Spleen (tissue), 11 donors: ENCODE results near the gene UIMC1. TPM values are rescaled to one million over a fixed set of nuclear protein-coding genes. Genes with fewer than 3 reads are reported as not detected.

Experiments used
- DNase-seq: peaks from one replicate; pipeline ENCODE4 v3.0.0-alpha.2; 2020
- H3K27ac ChIP-seq, 8 donors: fragments of 200-600 bp; sonication (generic) in 7 of 8; 1 replicate in 4 of 8; 2 replicates in 4 of 8; pipeline versions ENCODE4 v1.5.0 to v1.8.0; 2016 to 2021; ENCODE audit warnings: inconsistent platforms in 4 of 8, mild to moderate bottlenecking in 4 of 8, moderate library complexity in 1 of 8
- H3K27me3 ChIP-seq, 7 donors: fragments of 200-600 bp; sonication (generic) in 6 of 7; replicated peaks in 1 of 7; 1 replicate in 4 of 7; 2 replicates in 3 of 7; pipeline versions ENCODE4 v1.5.0 to v1.8.0; 2016 to 2021; ENCODE audit warnings: inconsistent platforms in 3 of 7, mild to moderate bottlenecking in 1 of 7
- H3K36me3 ChIP-seq, 6 donors: fragments of 200-600 bp; sonication (generic) in 5 of 6; 1 replicate in 4 of 6; 2 replicates in 2 of 6; pipeline versions ENCODE4 v1.5.0 to v1.8.0; 2016 to 2021; ENCODE audit warnings: inconsistent platforms in 2 of 6
- H3K4me1 ChIP-seq, 6 donors: fragments of 200-600 bp; sonication (generic) in 5 of 6; 1 replicate in 3 of 6; 2 replicates in 3 of 6; pipeline versions ENCODE4 v1.5.0 to v1.8.0; 2016 to 2021; ENCODE audit warnings: inconsistent platforms in 3 of 6
- H3K4me3 ChIP-seq, 8 donors: fragments of 200-600 bp; sonication (generic) in 7 of 8; 1 replicate in 4 of 8; 2 replicates in 4 of 8; pipeline versions ENCODE4 v1.5.0 to v1.8.0; 2016 to 2021; ENCODE audit warnings: inconsistent platforms in 4 of 8, mild to moderate bottlenecking in 4 of 8, moderate library complexity in 2 of 8
- H3K9me3 ChIP-seq, 8 donors: fragments of 200-600 bp; sonication (generic) in 7 of 8; 1 replicate in 4 of 8; 2 replicates in 4 of 8; pipeline versions ENCODE4 v1.5.0 to v1.8.0; 2016 to 2021; ENCODE audit warnings: inconsistent platforms in 4 of 8
- CTCF ChIP-seq, 11 experiments: fragments of 200-600 bp in 7 of 11; fragments of 450-650 bp in 4 of 11; sonication (generic) in 4 of 11; IDR thresholded peaks in 8 of 11; conservative IDR thresholded peaks in 3 of 11; 1 replicate in 7 of 11; 2 replicates in 4 of 11; pipeline versions ENCODE4 v1.4.0 to v1.8.0; 2016 to 2021; ENCODE audit warnings: antibody characterized with exemption in 11 of 11, inconsistent platforms in 4 of 11, mild to moderate bottlenecking in 1 of 11
- POLR2A ChIP-seq, 3 donors: fragments of 450-650 bp; IDR thresholded peaks; one replicate each; pipeline ENCODE4 v1.5.1; 2017; ENCODE audit warnings: antibody characterized with exemption in 3 of 3, mild to moderate bottlenecking in 1 of 3
- POLR2AphosphoS5 ChIP-seq, 3 donors: sonication (generic); formaldehyde crosslinking; IDR thresholded peaks; one replicate each; pipeline ENCODE4 v1.5.1; 2017; ENCODE audit warnings: antibody characterized with exemption in 3 of 3
- WGBS, 5 donors: extraction: QIAGEN DNeasy Blood & Tissue Kit in 3 of 5; methylation state at CpG; one replicate each; pipeline versions ENCODE4 v1.1.5 to v1.1.7; 2013 to 2018; 5-methylcytosine and 5-hydroxymethylcytosine counted together
- intact Hi-C: fragments of 100-400 bp; cut with DNase I; formaldehyde crosslinking; loops from one replicate; pipeline ENCODE4 v1.15.0; 2023; ENCODE audit warnings: low total_unique reads
- polyA plus RNA-seq, 3 donors: library from polyadenylated mRNA; stranded (reverse); fragments of 200-250 nt; gene quantifications; one replicate each; pipeline ENCODE4 v1.2.1, GENCODE V29; 2013
- total RNA-seq, 7 donors: library from RNA; depleted of rRNA in 3 of 7; stranded (reverse); fragments of >200 nt in 3 of 7; fragmentation: NEBNext Ultra II Directional in 4 of 7; extraction: Animal tissue kit (Norgen Biotek cat#: 25700) in 4 of 7; gene quantifications; one replicate each; pipeline versions ENCODE4 v1.1.0 to v1.2.1, GENCODE V29; 2016 to 2021
- donor health status: healthy with polysubstance abuse.
- donor health status: DM: no; HTN: no; CAD: no; lungs with moderate emphysema.
- donor health status: DM: no; HTN: no; CAD: no.
- donor health status: Bipolar disorder and iron deficiency.
- donor health status: healthy.
- donor health status: DM: no; HTN: no; CAD: no.
- donor health status: DM: yes; HTN: yes; CAD: no.

Gene UIMC1
- total and polyA plus RNA-seq, 10 donors, result 34.4 to 81.8 (median 53.8) TPM

DNA sequence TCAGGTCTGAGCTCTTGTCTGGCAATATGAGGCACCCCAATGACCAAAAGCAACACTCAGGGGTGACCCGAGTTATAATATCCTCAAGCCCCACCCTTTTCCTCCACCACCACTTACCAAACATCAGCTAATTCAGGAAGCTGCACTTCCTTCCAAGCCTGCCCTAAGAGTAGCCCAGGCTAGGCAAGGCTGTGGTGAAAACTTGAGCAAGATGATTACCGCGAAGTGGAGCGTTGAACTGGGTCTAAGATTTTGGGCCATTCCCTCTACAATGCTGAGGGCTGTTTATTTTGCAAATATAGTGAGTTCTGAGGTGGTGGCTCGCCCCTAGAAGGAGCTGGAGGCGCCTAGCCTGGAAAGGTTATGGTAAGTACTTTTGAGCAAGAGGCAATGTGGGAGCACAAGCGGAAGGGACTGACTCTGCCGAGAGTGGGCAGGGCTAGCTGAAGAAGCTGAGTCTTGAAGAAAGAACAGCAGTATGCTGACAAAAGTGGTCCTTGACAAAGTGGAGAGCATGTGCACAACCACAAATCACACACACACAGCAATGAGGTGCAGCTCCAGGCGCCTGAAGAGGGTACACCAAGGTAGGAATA lies 107.2 kb downstream of the UIMC1 start, which contains the start of gene HK3:
TSS of gene HK3 (minus strand) at position 51 of the 596 bp plus-strand sequence. CDS start 3,187 bp downstream, outside the sequence.
- no peak for TF ChIP-seq CTCF (IDR thresholded peaks at IDR 0.05 in 8 of 11, conservative IDR thresholded peaks at IDR 0.05 in 3 of 11)
- TF ChIP-seq POLR2AphosphoS5 (IDR thresholded peaks at IDR 0.05), result peak in 1 of 3 donors; percentile 83
- no peak for TF ChIP-seq POLR2A (IDR thresholded peaks at IDR 0.05)
- Histone ChIP-seq H3K36me3 (peaks cover under 1 to 28% (median 20%) of the 10 kb centered on the region in 6 donors), H3K4me1 (peaks cover 6 to 83% (median 32%) of the 10 kb centered on the region in 6 donors), H3K27me3 (no peaks in the 10 kb centered on the region), H3K4me3 (peak within 1 kb of the TSS; percentile 5 to 63 (median 32)), H3K9me3 (no peaks in the 10 kb centered on the region), H3K27ac (peak within 1 kb of the TSS in 7 of 8 donors; percentile 72 to 89 (median 85))
- 21 to 37% (median 24%) methylated on average over 9 of the region's 9 CpGs for WGBS, 5 donors
- intact Hi-C loops, result no loop called here
- no peak for DNase-seq

DNA sequence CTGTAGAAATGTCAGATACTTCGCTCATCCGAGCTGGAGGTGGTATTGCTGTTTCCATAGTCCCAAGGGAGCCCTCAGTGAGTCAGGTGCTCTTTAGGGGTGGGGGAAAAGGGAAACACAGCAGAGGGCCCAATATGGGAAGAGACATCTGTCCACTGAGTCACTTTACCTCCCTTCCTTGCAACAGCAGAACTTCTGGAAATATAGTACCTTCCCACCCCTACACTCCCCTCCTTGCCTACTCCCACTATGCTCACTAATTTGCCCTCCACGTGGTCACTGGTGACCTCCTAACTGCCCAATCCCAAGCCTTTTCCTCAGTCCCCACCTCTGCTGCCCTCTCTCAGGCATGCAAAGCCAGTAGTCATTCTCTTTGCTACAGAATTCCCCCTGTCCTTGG lies 109.3 kb downstream of the UIMC1 start:
- 63 to 73% (median 68%) methylated on average over 3 of the region's 3 CpGs for WGBS, 5 donors
- Histone ChIP-seq H3K9me3 (no peaks in the 10 kb centered on the region), H3K27me3 (peaks cover 0 to 7% (median 0%) of the 10 kb centered on the region in 7 donors), H3K4me3 (peak overlapping the region in 6 of 8 donors; percentile 28 to 63 (median 36)), H3K27ac (peak overlapping the region in 6 of 8 donors; percentile 51 to 89 (median 86)), H3K4me1 (peaks cover 6 to 89% (median 27%) of the 10 kb centered on the region in 6 donors), H3K36me3 (peaks cover 0 to 27% (median under 1%) of the 10 kb centered on the region in 6 donors)
- DNase-seq, result peak; percentile 36
- intact Hi-C loops, result no loop called here
- TF ChIP-seq POLR2A (IDR thresholded peaks at IDR 0.05) (no peak), POLR2AphosphoS5 (IDR thresholded peaks at IDR 0.05) (no peak), CTCF (IDR thresholded peaks at IDR 0.05 in 8 of 11, conservative IDR thresholded peaks at IDR 0.05 in 3 of 11) (no peak)

- peaks cover 0 to 30% (median 0%) of the 10 kb centered on the region in 6 donors for H3K36me3 ChIP-seq
- H3K4me3 ChIP-seq, result peak overlapping the region in 2 of 8 donors; percentile 39 to 63
- DNase-seq, result no peak
- 59 to 76% (median 63%) methylated on average over 4 of the region's 4 CpGs for WGBS, 5 donors
- H3K27ac ChIP-seq, result peak overlapping the region in 7 of 8 donors; percentile 64 to 89 (median 85)
- peaks cover 6 to 88% (median 24%) of the 10 kb centered on the region in 6 donors for H3K4me1 ChIP-seq
- TF ChIP-seq POLR2A (IDR thresholded peaks at IDR 0.05), result no peak
- TF ChIP-seq CTCF (IDR thresholded peaks at IDR 0.05 in 8 of 11, conservative IDR thresholded peaks at IDR 0.05 in 3 of 11), result no peak
- TF ChIP-seq POLR2AphosphoS5 (IDR thresholded peaks at IDR 0.05), result no peak
- no peaks in the 10 kb centered on the region for H3K9me3 ChIP-seq
- intact Hi-C loops, result no loop called here
- H3K27me3 ChIP-seq, result peaks cover 0 to 10% (median 0%) of the 10 kb centered on the region in 7 donors
Measured at GRCh38 chr5:176895831-176896230, 110.7 kb downstream of the UIMC1 start.

DNA sequence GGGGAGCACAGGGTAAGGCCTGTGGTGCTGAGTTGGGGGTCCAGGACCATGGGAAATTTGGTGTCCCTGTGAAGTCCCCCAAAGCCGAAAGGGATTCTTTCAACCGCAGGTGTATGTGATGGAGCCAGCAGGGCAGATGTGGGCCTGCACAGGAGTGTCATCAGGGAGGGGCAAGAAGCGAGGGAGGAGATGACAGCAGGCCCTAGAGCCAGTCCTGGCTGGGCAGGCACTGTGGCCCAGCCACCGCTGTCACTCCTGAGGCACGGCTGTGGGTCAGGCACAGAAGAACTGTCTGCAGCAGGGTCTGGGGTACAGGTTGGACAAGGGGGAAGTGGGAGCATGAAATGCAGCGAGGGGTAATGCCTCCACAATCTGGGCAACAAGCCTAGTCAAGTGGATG lies 112.3 kb downstream of the UIMC1 start:
- Histone ChIP-seq H3K9me3 (no peaks in the 10 kb centered on the region), H3K4me1 (peaks cover 0 to 73% (median 9%) of the 10 kb centered on the region in 6 donors), H3K27me3 (peaks cover 0 to 10% (median 0%) of the 10 kb centered on the region in 7 donors), H3K27ac (peak overlapping the region in 4 of 8 donors; percentile 85 to 89 (median 87)), H3K36me3 (peaks cover 0 to 45% (median 0%) of the 10 kb centered on the region in 6 donors), H3K4me3 (peak overlapping the region in 1 of 8 donors; percentile 19)
- 76 to 94% (median 83%) methylated on average over 6 of the region's 6 CpGs for WGBS, 5 donors
- intact Hi-C loops, result no loop called here
- DNase-seq, result no peak
- TF ChIP-seq CTCF (IDR thresholded peaks at IDR 0.05 in 8 of 11, conservative IDR thresholded peaks at IDR 0.05 in 3 of 11) (no peak), POLR2A (IDR thresholded peaks at IDR 0.05) (no peak), POLR2AphosphoS5 (IDR thresholded peaks at IDR 0.05) (no peak)
